ENCODE data around the gene PHF14.

DNA sequence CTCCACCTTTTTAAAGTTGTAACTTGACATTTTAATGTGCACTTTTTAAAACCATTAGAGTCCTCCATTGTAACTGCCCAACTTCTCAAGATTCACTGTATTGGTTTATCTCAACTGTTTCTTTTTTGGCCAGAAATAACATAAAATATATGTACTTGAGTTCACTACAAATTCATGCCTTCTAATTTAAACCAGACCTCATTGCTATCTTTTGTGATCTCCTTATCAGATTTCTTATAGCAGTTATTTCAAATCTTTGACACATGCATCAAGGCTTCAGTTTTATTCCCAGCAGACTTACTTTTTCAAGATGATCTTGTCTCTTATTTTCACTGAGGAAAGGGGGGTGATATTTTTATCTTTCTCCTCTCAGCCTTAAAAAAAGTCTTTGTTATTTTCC lies 154.3 kb downstream of the PHF14 start:
- TF ChIP-seq, protein P1, sequence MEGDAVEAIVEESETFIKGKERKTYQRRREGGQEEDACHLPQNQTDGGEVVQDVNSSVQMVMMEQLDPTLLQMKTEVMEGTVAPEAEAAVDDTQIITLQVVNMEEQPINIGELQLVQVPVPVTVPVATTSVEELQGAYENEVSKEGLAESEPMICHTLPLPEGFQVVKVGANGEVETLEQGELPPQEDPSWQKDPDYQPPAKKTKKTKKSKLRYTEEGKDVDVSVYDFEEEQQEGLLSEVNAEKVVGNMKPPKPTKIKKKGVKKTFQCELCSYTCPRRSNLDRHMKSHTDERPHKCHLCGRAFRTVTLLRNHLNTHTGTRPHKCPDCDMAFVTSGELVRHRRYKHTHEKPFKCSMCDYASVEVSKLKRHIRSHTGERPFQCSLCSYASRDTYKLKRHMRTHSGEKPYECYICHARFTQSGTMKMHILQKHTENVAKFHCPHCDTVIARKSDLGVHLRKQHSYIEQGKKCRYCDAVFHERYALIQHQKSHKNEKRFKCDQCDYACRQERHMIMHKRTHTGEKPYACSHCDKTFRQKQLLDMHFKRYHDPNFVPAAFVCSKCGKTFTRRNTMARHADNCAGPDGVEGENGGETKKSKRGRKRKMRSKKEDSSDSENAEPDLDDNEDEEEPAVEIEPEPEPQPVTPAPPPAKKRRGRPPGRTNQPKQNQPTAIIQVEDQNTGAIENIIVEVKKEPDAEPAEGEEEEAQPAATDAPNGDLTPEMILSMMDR (conservative IDR thresholded peaks at IDR 0.05; ENCODE audit: low read depth in 2 of 2), result no peak
- TF ChIP-seq NANOG (IDR thresholded peaks at IDR 0.05; ENCODE audit: borderline replicate concordance) (no peak), POLR2AphosphoS5 (IDR thresholded peaks at IDR 0.05; ENCODE audit: low read depth) (no peak), EZH2 (IDR thresholded peaks at IDR 0.05; ENCODE audit: low read depth, unreplicated experiment) (no peak), ZNF331 (CRISPR knock-in tag; IDR thresholded peaks at IDR 0.05; ENCODE audit: low read depth) (no peak), STAT1 (IDR thresholded peaks at IDR 0.05; ENCODE audit: unreplicated experiment) (no peak), JUNB (IDR thresholded peaks at IDR 0.05; ENCODE audit: unreplicated experiment) (no peak), CREB1 (CRISPR knock-in tag; IDR thresholded peaks at IDR 0.05; ENCODE audit: low read depth) (no peak), EZH2phosphoT487 (IDR thresholded peaks at IDR 0.05; ENCODE audit: unreplicated experiment) (no peak), ZNF114 (CRISPR knock-in tag; IDR thresholded peaks at IDR 0.05) (no peak)
- TF ChIP-seq, protein P2, sequence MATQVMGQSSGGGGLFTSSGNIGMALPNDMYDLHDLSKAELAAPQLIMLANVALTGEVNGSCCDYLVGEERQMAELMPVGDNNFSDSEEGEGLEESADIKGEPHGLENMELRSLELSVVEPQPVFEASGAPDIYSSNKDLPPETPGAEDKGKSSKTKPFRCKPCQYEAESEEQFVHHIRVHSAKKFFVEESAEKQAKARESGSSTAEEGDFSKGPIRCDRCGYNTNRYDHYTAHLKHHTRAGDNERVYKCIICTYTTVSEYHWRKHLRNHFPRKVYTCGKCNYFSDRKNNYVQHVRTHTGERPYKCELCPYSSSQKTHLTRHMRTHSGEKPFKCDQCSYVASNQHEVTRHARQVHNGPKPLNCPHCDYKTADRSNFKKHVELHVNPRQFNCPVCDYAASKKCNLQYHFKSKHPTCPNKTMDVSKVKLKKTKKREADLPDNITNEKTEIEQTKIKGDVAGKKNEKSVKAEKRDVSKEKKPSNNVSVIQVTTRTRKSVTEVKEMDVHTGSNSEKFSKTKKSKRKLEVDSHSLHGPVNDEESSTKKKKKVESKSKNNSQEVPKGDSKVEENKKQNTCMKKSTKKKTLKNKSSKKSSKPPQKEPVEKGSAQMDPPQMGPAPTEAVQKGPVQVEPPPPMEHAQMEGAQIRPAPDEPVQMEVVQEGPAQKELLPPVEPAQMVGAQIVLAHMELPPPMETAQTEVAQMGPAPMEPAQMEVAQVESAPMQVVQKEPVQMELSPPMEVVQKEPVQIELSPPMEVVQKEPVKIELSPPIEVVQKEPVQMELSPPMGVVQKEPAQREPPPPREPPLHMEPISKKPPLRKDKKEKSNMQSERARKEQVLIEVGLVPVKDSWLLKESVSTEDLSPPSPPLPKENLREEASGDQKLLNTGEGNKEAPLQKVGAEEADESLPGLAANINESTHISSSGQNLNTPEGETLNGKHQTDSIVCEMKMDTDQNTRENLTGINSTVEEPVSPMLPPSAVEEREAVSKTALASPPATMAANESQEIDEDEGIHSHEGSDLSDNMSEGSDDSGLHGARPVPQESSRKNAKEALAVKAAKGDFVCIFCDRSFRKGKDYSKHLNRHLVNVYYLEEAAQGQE (IDR thresholded peaks at IDR 0.05; ENCODE audit: unreplicated experiment), result no peak
- TF ChIP-seq, protein P3, sequence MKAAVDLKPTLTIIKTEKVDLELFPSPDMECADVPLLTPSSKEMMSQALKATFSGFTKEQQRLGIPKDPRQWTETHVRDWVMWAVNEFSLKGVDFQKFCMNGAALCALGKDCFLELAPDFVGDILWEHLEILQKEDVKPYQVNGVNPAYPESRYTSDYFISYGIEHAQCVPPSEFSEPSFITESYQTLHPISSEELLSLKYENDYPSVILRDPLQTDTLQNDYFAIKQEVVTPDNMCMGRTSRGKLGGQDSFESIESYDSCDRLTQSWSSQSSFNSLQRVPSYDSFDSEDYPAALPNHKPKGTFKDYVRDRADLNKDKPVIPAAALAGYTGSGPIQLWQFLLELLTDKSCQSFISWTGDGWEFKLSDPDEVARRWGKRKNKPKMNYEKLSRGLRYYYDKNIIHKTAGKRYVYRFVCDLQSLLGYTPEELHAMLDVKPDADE (IDR thresholded peaks at IDR 0.05), result no peak
